GM19438 (cell line): ENCODE measurements around the gene ACTN4.

Experiments used
- ATAC-seq: cut with Tn5 transposase; IDR thresholded peaks from one replicate; pipeline ENCODE4 v1.9.1; 2021; ENCODE audit warnings: low read depth; ENCODE audit not compliant: unreplicated experiment

Gene ACTN4

DNA sequence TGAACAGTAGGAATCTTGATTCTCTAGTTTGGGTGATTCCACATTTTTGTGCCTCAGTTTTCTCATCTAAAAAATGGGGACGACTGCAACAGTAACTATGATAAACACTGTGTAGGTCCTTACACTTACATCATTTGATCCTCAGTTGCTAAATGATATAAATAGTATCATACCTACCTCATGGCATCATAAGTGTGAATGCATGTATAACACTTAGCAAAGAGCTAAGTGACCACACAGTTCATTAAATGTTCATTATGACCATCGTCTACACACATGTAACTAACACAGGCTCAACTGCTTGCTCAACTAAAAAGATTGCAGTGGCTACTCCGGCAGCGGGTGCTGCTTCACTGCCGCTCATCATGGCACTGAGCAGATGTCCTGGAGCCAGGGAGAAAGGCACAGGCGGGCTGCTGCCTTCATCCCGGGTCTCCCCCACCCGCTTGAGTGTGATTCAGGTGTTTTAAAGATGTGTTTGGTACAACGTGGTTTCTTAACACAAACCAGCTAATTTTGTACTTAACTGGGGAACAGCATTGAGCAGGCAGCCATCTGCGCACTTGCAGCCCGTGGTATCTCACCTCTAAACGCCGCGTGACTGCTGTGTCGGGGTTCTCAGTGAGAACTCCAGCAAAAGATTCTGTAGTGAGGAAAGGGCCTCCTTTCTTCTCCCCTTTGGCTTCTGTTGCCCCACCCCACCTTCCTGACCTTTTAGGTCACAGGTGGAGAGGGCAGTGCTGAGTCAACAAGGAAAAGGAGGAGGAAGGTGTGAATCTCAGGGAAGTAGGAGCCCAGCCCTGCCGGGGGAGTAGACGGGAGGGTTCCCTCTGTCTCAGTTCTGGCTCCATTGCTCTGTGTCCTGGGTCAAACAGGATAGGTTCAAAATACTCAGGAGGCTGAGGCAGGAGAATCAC, 11.7 kb upstream of the ACTN4 start:
- no peak for ATAC-seq

DNA sequence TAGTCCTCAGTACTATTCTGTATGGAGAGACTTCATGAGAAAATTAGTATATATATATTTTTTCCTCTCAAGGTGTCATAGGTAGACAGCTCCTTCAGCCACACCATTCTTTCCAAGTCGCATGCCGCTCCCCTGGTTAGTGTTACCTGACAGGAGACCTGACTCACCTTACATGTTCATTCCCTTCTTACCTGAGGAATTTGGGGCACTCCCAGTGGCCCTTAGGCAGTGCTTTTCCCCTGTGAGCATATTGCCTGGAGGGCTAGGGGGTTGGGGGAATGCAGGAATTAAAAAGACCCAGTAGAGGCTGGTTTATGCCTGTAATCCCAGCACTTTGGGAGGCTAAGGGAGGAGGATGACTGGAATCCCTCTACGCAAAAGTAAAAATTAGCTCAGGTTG, 9.0 kb upstream of the ACTN4 start:
- ATAC-seq, result no peak

DNA sequence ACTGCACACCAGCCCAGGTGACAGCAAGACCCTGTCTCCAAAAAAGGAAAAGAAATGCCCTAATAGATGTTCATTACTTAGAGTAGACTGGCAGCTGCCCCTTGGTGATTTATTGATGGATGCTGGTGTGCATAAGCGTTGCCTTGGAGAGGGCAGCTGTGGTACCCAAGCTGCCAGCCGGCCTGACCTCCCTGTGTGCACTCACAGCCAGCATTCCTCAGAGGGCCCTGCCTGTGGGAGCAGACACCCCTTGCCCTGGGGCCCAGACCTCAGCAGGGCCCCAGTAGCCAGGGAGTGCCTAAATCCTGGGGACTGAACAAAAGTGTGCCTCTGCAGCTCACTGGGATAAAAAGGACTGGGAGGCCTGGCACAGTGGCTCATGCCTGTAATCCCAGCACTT, 7.8 kb upstream of the ACTN4 start:
- no peak for ATAC-seq

DNA sequence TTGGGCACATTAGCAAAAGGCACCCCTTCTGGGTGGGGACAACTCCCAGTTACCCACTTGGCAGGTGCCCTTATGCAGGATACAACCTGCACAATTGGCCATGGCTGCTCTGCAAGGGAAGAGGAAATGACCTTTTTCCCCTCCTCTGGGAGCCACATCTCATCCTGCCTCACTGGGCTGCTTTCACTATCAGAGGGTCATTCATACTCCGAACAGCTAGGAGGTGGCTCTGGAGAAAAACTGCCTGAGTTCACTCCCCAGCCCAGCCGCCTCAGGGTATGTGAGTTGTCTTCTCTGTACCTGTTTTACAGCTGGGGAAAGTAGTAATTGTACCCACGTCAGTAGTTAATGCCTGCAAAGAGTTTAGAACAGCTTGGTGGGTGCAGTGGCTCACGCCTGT, 7.1 kb upstream of the ACTN4 start:
- ATAC-seq, result no peak

DNA sequence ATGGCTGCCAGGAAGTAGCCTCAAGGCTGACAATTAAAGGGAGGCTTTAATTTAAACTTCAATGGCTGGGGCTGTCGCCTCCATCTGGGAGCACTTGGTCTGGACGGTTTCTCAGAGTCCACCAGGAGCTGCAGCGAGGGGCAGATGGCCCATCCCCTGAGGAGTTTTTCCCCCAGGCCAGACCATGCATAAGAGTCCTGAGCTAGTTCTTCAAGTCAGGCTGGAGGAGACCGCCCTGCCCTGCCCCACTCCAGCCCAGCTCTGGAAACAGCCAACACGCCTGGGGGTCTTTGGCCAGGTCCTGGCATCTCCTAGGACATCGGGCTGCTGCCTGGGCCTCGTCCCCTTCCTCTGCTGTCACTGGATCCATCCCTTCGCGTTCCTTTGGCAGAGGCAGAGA, 5.3 kb upstream of the ACTN4 start:
- no peak for ATAC-seq

DNA sequence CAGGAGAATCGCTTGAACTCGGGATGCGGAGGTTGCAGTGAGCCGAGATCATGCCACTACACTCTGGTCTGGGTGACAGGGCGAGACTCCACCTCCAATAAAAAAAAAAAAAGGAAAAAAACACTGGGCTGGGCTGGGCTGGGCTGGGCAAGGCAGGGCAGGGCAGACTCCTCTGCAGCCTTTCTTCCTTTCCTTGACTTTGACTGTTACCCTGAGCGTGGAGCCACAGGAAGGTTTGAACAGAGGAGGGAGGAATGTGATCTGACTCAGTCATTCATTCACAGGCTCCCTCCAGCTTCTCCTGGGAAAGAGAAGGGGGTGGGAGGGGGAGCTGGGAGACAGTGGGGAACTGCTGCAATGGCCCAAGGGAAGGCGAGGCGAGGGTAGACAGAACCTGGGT, 2.7 kb upstream of the ACTN4 start:
- no peak for ATAC-seq

DNA sequence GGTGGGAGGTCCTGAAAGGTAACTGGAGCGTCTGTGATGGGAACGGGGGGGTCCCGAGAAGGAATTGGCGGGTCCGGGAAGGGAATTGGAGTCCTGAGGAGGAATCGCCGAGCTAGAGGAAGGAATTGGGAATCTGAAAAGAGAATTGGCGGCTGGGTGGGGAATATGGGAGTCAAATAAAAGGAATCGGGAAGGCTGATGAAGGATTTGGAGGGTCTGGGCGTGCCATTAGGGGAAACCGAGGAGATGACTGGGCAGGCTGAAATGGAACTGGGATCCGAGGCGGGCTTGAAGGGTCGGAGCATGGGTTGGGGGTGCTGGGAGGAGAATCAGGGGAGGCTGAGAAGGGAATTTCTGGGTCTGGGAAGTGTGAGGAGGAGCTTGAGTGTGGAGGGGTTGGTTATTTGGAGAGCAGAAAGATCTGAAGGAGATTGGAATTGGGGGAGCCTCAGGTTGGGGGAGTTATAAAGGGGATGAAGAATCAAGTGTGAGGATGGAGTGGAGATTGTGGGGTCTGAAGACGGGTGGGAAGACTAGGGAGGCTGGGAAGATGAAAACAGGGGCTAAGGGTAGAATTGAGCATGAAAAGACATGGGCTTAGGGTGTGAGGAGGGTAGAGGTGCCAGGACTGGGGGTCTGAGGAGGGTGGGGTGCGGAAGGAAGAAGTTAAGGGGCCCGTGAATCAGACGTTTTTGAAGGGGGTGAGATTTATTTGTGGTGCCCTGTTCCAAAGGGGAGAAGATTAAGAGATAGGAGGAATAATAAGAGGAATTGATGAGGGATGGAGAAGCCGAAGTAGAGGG, 718 bp downstream of the ACTN4 start:
- no peak for ATAC-seq

DNA sequence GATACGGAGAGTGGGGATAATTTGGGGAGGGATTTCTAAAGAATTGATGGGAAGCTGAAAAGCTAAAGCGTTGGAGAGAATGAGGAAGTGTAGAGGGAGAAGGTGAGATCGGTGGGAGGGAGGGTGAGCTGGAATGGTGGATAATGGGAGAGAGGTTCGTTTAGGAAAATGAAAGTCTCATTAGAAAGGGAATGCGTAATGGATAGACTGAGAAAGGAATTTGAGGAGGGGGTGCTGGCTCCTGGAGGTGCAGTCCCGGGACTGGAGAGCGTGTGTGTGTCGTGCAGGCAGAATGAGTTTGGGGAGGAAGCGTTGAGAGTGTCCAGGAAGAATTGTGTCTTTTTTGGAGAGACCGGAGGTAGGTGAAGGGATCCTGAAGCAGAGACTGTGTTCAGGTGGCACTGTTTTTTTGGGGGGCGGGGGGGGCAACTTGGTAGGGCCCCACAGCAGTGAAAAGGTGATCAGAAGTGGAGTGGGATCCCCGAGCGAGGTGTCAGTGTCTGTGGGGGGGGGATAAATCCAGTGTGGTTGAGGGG, 1.4 kb downstream of the ACTN4 start:
- no peak for ATAC-seq

DNA sequence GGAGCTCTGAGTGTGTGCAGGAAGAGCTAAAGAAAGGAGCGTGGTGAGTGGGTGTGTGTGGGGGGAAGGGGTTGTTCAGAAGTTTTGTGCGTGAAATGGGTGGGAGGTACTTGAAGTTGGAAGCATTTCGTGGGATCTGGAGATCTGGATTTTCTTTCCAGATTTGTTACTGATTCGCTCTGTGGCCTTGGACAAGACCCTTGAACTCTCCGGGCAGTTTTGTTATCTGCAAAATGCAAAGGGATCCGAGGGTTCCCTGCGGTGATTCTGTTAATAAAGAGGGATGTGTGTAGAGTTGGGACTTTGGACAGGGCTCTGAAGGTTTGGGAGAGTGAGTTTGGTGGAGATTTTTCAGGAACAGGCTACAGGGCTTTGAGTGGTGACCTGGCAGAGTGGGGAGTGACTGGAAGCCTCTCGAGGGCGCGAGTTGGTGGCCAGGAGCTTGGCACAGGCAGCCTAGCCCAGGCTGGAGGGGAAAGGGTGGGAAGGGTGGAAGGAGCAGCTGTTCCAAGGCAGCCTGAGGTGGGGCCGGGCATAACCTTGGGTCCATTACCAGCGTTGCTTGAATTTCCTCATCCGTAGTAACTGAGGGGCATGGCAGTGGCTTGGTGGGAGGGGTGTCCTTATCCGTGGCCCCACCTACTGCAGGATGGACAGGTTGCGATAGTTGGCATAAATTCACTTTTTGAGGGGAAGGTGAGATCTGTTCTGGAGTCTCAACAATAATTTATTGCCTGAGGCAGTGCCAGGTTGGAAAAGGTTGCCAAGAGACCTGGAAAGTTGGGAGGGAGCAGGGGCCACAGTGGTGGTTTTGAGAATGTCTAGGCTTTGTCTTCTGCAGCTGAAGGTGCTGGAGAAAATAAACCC, 2.1 kb downstream of the ACTN4 start:
- ATAC-seq, result no peak

DNA sequence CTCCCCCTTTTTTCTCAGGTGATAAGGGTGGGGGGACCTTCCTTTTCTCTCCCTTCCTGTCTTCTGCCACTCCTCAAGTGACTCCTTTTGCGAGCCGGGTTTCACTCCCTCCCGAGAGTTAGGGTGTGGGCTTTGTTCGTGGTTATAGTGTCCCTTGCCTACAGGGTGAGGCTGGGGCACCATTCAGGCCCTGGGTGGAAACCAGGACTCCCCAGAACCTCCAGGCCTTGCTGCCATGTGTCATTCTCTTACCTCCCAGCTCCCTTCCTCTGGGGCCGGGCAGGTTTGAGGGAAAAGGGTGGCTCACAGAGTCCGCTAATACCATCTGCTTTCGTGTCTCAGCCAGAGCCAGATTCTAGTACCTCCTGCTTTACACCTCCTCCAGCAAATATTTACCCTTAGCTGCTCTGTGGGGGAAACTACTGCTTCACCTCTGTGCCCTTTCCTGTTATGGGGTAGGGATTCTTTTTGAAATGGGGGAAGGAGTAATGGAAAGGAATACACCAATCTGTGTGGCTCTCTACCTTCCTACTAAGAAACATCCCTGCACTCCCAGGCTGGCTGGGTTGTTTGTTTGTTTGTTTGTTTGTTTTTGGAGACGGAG, 2.8 kb downstream of the ACTN4 start:
- ATAC-seq, result no peak

DNA sequence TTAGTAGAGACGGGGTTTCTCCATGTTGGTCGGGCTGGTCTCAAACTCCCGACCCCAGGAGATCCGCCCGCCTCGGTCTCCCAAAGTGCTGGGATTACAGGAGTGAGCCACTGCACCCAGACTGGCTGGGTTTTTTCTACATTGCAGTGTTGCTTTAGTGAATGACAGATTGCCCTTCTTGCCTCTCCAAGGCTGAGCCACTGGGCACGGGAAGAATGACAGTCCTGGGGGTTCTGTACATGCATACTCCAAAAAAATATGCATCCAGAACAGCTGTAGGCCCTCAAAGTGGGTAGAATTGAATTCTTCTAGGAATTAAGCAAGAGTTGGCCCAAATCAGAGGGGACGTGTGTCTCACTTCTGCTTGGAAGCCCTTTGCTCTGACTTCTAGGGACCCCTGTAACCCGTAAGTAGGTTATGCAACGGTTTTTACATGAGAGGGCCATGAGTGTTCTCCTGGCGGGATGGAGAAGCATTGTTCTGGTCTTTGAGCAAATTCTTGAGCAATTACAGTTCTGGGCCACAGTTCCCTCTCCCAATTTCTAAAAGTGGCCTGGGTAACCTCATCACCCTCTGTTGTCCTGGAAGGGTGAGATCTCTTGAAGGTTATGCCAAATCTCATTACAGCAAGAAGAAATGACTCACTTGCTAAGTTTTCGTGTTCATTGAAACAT, 3.6 kb downstream of the ACTN4 start:
- no peak for ATAC-seq

DNA sequence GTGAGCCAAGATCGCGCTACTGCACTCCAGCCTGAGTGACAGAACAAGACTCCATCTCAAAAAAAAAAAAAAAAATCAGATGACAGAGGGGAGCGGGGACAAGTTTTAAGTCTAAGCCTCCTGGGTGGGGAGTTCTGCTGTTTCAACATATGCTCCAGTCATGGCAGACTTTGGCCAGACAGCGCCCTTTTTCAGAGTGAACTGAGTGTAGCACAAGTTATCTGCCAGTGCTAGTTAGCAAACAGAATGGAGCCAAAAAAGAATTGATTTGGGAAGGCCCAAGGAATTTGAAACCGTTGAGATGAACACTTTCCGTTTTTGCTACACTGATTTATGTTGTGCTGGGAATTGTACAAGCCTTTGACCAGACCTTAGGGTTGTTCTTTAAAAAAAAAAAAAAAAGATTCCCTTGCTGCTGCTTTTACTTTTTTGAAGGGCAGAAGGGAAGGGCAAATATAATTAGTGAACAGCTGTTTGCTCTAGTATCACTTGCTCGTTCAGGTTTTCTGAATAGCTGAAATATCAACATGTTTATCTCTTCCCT, 5.7 kb downstream of the ACTN4 start:
- ATAC-seq, result no peak

DNA sequence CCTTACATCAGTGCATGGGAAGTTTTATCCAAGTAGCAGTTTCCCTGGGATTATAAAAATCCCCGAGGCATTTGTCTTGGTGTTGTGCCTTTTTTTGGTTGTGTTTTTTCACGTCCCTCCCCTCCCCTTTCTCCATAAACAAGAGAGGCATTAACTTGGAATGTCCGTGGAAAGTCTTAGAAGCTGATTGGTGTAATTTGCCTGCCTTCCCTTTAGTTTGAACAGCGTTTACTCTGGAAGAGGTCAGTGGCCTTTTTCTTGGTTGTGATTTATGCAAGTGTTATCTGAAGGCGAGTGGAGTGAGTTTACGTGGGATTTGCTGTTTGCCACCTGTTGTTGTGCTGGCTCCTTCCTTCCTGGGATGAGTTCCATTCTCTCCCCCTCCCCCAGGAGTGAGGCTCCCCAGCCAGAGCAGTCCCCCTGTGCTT, 7.2 kb downstream of the ACTN4 start:
- ATAC-seq, result no peak

DNA sequence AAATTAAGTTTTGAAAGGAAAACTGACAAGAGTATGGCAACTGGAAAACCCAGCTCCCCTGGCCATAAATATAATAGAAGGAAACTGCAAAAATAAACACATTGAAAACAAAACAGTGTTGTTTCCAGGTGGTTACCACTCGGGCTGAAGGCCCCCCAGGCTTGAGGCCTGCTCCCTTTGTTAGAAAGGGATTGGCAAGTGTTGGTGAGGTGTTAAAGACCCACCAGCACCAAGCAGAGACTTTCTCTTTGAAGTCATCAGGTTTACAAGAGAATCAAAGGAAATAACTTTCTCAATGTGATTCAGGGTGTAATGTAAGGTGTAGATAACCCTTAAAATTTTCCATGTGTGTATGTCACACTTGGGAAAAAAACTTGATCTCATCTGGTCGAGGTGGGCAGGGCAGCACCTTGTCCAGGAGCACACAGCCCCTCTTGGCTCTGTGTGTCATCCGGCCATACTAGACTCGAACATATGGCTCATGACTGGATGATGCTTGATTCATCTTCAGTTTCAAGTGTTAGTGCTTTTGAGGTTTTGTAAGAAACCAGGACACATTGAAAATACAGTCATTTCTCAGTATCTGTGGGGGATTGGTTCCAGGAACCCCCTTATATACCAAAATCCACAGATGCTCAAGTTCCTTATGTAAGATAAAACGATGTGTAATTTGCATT, 7.8 kb downstream of the ACTN4 start:
- ATAC-seq, result no peak

DNA sequence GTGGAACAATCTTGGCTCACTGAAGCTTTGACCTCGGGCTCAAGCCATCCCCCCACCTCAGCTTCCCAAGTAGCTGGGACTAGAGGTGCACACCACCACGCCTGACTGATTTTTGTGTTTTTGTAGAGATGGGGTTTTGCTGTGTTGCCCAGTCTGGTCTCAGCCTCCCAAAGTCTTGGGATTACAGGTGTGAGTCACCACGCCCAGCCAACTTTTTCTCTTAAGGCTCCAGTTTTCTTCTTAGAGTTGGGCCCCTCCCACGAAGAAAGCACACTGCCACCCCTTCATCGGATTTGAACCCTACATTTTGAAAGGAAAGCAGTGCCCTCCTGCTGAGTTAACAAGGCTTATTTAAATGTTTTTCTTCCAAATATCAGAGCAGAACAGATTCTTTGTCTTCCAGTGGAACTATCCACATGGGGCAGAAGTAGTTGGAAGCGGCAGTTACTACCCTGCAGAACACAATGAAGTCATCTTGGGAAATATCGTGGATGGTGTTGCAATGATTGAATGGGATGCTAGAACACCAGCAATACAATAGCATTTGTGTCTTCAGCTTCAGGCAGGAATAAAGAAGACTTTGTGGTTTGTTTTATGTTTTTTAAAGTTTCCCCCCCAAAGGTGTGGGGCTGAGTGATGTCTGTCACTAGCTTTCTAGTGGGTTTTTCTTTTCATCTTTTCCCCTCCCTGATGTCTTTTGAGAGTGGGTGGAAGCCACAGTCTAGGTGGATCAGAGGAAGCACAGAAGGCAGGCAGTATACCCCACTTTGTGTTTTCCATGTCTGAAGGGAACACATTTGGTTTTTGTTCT, 8.9 kb downstream of the ACTN4 start:
- ATAC-seq, result no peak

DNA sequence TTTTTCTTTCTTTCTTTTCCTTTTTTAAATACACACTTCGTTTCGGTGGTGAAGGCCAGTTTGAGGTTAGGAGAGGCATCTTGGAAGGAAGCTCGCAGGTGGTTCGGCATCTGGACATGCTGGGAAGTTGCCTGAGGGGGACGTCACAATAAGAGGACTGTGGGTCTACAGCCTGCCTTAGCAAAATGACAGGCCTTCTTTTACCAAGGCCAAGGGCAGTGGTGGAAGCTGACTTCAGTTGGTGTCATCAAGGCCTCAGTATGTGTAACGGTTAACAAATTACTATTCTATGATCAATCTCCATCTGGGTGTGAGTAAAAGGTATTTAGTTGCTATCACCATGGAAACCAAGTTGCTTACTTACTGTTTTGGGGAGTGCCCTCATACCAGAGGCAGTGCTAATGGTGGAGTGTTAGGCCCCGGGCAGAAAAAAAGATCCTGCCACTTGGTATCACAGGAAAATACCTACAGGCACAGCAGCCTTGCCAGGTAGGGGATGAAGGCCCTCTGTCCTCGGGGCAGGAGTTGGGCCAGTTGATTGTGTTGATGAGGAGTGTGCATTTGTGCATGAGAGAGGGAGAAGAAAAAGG, 10.3 kb downstream of the ACTN4 start:
- no peak for ATAC-seq

DNA sequence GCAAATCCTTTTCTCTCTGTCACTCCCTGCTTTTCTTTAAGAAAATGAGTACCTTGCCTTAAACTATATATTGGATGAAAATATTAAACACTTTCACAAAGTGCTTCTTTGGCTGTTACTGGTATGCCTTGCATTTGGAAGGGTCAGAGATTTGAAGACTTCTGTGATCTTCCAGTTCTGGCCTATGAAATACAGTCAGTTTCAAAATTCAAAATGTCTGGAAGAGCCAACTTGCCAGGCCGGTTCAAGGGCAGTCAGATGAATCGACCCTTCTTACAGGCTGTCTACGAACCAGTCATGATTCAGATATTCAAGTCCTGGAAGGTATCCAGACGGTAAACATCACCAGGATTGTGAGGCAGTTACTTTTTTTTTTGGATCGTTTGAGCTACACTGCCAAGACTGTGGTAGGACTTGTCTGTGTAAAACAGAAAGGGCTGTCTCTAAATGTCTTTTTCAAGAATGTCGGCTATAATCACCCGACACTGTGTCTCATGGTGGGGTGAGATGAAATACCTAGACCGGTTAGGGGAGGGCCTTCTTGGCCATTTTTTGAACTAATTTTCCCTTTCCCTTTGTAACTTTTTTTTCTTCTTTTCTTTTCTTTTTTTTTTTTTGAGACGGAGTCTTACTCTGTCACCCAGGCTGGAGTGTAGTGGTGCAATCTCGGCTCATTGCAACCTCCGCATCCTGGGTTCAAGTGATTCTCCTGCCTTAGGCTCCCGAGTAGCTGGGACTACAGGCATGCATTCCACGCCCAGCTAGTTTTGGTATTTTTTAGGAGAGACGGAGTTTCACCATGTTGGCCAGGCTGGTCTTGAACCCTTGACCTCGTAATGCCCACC, 11.2 kb downstream of the ACTN4 start:
- no peak for ATAC-seq
